NK-92 treated with Interleukin-12 subunit alpha and Interleukin-12 subunit beta, amount 100 ng/mL, for 24 hours (cell line): Measurements from ENCODE around the gene HOXA13.

Source experiments
- DNase-seq: peaks from one replicate; lab custom pipeline; 2025; lab: John Stamatoyannopoulos, UW

Gene HOXA13

DNA sequence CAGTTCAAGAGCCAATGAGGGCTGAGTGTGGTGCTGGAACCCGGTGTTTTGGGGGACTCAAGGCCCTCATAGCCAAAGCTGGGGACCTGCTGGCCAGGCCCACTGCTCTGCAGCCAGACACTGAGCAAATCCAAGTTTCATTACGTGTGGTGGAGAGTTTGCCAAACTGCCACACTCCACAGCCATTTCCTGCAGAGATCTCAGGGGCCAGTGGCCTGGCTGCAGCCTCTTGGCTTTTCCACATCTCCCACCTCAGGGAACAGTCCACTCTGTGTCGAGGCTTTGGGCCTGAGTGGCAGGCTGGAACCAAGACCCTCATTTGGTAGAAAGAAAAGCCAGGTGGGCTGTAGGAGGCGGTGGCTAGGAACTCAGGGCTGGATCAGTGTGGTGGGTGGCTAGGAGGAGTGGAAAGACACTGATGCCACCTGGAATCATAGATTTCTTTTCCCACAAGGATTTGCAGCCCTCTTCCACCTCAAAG lies 18.1 kb downstream of the HOXA13 start:
- no peak for DNase-seq

DNA sequence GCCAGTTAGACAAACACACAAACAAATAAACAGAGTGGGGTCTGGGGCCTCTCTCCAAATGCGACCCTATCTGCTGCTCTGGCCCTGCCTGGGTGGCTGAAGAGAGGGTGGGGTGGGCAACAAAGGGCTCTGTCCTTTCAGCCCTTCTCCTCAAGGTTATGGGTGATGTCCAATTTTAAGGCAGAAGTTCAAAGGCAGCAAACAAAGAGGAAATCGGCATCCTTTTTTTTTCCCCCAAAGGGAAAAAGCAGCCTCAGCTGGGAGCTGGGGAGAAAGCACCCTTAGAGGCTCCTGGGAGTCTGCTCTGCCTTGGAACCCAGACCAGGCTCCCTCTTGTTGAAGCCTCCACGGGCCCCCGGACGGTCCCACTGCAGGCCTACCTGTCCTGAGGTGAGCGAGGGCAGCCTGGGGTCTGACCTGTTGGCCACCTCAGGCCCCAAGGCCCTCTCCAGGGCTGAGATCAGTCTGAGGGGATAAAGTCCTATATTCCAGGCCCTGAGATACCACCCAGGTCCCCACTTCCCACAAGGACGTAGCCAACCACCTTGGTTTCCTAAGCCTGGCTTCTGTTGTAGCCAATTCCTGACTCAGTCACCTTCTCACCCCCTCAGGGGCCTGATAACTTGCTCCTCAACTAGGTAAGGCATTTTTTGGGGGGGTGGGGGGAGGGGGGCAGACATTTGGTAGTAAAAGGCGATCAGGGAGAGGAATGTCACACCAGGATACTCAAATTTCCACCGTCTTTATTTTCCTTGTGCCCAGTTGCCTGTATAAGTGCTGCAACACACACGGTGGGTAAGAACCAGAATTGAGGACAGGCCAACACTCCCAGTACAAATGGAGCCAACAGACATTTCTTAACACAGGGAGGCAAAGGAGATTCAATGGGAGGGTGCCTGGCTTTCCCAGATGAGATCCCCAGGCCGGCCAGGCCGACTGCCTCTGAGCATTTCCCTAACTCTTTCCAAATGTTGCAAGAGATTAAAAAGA lies 19.2 kb downstream of the HOXA13 start:
- DNase-seq, result no peak

DNA sequence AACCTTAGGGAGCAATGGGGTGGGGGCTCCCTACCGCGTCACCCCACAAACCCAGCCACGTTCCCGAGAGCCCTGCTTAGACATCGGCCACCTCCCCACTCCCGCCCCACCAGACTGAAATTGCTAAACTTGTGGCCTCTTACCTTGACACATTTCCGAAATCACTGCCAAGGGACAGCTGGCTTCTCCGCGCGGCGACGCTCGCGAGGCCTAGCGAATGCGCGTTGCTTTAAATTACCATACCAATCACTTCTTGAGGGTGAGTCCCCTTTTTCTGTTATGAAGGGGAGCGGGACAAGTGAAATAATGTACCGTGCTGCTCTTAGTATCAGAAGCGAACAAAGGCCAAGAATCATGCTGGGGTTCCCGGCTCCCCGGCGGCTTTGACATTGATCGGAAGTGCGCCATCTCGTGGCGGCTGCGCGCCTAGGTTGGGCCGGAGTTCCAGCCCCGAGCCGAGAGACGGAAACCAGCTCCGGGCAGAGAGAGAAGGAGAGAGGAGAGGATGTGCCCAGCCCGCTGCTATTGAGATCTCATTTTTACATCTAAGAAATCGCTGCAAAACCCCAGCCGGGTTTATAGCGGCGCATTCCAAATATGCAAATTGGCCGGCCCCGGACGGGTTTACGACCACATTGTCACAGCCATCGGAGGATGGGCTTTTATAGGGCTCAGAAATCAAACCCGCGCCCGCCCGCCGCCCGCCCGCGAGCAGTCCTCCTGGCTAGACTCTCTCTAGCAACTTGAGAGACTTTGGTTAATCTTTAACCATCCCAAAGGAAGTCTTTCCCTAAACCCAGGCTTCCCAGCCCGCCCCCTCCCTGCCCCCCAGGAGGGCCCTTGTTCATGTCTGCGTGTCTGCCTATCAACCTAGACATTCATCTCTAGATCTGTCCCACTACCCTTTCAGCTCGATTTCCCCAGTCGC lies 20.1 kb downstream of the HOXA13 start:
- peak; percentile 33 for DNase-seq

DNA sequence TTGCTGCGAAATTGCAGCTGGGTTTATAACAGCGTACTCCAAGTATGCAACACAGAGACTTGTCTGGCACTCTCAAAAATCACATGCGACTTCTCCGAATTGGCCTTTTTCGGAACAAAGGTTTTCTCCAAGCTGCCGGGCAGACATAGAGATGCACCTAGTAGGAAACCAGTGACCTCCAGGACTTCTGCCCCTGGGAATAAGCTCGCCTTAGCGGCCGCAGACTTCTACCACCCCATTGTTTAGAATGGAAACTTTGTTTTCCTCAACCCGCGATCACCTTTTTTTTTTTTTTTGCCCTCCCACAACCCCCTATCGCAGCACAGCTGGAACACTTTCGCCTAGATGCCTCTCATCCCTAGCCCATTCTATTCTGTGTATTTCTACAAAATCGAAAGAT lies 20.9 kb downstream of the HOXA13 start:
- no peak for DNase-seq

DNA sequence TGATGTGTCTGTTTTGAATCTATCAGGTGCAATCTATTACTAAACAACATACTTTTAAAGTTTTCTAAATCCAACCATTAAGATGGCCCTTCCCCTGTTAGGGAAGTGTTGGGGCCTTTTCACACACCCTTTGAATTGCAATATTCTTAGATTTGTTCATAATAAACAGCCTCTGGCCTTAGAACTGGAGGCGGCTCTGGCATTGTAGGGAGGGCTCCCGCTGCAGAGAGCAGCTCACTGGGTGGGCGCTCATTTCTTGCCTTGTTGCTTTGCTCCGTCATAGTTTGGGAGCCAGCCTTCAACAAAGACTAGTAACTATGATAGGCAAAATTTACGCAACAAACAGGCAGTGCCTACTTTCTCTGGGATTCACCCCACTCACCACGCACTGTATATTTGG lies 21.5 kb downstream of the HOXA13 start:
- no peak for DNase-seq

DNA sequence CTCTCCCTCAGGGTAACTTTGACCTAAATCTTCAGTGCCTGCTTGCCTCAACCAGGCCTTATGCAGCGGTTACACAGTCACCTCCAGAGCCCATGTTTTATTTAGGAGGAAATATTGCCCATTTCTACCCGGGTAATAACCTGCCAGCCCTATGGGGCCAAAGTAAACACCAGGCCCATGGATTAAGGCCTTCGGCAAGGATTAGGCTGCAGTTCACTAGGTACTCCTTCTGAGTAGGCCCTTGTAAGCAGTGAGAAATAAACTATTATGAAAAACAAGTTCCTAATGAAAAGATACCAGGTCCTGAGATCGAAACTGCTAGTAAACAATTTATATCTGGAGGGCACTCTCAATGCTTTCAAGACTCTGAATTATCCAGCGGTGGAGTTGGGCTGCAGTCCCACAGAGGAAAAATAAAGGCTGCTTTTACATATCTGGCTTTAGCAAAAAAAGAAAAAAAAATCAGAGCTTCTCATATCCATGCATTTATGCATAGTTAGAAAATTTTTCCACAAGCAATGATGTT lies 22.0 kb downstream of the HOXA13 start:
- no peak for DNase-seq

DNA sequence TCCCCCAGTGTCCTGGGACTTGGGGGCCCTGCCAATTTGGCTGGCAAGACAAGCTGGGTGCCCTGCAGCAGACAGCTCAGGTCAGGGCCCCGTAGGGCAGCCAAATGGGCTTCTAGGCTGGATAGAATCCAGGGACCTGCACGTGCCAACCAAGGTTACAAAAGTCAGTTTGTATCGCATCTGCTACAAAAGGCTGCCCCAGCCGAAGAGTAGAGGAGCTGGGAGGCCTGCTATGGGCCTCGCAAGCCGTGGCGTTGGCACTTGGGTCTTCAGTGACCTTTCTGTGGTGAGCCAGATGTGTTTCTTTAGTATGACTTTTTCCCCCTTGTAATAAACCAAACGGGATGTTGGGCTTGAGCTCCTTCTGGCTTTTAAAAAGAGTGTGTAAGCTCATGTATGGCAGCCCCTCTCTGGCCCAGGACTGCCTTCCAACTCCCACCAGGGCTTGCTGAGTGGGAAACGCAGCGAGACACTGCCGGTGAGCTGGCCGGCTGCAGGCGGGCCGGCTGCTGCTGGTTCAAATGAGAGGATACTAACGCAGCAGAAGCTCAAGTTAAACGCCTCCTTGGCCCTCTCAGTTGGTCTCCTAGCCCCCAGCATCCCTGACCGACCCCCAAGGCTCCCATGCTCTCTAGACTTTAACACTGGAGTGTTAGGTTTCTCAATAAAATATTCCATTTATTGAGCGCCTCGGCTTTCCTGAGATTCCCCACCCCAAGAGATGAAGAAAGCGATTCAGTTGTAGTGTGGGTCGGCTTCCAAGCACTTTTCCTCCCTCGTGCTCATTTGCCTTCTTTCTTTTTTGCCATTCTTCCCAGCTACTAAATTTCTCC lies 22.7 kb downstream of the HOXA13 start:
- DNase-seq, result no peak

DNA sequence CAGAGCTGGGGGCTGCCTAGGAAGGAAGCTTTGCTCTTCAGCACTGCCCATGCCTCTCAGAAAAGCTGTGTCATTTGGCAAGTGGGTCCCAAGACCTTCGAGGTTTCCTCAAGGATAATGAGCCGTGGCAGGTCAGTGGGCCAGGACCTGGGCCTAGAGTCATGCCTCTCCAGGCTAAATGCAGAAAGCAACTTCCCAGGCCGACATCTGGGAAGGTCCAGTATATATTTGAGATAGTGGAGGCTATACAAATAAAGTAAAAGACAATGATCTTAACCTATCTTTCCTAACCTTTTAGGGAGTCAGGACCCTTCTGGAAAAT lies 23.4 kb downstream of the HOXA13 start:
- DNase-seq, result no peak

DNA sequence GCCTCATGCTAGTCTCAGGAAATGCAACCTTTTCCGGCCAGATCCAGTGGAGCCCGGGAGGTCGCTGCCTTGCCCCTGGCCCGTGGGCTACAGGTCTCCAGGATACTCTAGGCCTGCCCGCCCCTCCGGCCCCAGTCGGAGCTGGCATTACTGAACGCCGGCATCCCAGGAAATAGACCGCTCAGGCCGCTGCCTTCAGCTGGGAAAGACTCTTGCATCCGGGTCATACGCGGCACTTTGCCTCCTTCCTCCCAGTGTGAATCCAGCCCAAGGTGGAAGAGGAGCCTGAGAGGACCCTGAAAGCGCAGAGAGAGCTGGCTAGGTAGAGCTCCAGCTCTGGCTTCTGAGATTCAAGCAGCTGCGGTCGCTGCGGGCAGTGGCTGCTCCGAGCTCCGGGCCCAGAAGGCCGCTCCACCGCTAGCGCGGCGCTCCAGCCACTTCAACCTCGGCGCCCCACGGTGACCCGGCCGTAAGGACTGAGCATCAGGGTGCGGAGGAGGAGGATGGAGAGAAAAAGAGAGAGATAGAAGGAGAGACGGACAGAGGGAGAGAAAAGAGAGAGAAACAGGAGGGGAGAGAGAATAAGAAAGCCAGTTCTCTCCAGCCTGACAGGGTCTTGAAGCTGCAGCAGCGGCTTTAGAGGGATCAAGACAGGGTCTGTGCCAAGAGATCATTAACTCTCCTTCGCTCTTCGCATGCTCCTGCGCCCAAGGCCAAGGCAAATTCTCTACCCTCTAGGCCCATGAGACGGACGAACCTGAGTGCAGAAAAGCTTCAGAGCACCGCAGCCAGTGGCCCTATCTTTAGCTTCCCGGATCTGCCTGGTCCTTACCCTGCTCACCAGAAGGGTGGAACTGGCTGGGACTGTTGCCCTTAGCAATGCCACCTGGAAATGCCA lies 24.0 kb downstream of the HOXA13 start:
- no peak for DNase-seq

DNA sequence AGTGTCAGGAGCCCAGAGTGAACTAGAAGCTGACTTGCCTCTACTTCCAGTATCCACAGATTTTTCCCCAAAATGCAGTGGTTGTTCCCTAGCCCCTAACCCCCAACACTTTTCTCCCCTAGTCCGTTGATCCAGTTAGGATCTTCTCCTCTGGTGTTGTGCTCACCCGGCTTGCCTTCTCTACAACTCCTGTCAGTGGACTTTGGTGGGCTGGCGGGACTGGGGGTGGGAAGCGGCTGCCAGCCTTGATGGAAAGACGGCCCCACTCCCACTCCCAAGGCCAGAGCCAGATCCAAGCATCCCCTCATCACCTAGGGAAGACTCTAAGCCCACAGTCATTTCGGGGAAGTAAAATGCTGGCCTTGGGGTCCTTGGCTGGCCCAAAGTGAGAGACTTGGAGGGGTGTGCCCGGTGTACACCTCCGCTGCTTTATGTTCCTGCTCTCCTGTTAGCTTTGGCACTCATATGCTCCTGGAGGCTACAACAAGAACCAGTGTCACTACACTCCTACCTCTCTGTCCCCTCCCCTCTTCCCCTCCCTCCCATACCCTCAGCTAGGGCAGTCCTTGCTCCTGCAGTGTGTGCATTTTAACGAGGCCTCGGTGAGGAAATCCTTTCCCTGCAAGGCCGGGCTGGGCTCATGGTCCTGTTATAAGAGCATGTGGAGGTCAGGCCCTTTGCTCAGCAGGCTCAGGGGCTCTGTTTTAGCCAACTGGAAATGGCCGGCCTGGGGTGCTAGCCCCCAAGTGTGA lies 24.8 kb downstream of the HOXA13 start:
- no peak for DNase-seq

DNA sequence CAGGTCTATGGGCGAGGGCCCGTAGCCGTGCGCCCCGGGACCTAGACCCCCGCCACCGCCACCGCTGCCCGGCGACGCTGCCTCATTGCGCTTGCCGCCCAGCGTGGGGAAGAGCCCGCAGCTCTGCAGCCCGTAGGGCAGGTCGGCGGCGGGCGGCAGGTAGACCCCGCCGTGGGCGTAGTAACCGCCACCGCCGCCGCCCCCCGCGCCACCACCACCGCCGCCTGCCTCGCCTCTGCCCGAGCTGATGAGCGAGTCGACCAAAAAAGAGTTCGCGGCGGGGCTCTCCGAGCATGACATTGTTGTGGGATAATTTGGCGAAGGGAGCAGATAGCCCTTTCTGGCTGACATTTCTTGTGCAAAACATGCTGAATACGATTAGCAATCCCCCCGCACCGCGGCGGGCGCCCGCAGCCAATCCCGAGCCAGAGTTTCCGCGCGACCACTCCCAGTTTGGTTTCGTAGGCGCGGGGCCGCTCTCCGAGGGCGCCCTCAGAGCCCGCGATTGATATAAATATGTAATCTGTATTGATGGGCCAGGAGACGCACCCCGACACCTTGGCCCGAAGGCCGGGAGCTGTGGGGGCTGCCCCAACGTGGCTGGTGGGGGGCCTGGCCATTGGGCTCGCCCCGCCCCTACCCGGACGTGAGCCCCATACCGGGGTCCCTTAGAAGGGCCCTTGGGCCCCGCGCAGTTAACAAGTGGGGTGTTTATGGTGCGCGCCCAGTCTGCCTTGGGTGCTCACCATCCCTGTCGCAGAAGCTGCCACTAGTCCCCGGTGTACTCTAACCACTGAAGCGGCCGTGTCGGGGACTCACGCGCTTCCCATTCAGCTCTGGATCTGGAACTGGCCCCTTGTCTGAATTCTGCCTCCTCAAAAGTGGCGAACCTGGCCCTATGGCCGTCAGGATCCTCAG lies 25.7 kb downstream of the HOXA13 start, which contains the start of gene HOXA10:
Gene HOXA10, minus strand, starts transcription at position 365 of the 918 bp plus-strand sequence. Its CDS starts 14 bp downstream, at position 351.
- DNase-seq, result no peak

DNA sequence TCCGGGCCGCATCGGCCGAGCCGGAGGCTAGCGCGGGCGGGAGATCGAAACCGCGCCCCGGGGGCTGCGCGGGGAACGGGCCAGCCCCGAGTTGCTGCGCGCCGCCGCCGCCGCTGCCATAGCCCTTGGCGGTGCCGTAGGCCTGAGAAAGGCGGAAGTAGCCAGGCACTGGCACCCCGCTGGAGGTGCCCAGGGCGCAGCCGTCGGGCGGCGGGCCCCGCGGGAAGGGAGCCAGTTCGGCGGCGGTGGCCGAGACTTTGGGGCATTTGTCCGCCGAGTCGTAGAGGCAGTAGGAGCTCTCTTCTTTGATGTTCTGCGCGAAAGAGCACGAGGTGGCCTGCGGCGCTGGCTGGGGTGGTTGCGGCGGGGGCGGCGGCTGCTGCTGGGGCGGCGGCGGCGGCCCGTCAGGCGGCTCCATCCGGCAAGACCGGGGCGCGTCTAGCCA lies 26.4 kb downstream of the HOXA13 start:
- DNase-seq, result peak; percentile 51

DNA sequence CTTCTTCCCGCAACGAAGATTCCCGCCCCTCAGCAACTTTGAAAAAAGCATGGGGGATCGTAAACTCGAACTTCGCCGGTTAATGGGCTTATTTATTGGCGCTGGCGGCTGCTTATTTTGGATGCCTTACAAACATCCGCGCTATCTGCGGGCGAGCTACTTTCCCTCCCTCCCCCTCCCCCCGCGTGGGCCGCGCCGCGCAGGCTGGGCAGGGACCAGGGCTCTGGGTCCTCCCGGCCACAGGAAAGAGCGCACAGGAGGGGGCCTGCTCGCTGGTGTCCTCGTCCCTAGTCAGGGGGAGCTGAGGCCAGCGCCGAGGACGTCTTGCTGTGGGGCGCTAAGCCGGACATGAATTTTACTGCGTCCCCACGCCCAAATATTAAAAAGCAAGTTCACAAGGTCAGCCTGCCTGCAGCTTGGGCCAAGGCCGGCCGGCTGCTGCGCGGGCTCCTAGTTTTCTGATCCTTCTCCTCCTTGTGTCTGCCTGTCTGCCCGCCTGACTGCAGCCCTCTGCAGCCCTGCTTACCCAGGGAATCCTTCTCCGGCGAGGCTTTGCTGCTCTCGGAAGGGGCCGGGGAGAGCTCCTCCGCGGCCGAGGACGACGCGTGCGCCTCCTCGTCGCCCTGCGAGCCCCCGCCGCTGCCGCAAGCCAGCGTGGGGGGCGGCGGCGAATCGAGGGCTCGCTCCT lies 26.9 kb downstream of the HOXA13 start:
- DNase-seq, result peak; percentile 57

DNA sequence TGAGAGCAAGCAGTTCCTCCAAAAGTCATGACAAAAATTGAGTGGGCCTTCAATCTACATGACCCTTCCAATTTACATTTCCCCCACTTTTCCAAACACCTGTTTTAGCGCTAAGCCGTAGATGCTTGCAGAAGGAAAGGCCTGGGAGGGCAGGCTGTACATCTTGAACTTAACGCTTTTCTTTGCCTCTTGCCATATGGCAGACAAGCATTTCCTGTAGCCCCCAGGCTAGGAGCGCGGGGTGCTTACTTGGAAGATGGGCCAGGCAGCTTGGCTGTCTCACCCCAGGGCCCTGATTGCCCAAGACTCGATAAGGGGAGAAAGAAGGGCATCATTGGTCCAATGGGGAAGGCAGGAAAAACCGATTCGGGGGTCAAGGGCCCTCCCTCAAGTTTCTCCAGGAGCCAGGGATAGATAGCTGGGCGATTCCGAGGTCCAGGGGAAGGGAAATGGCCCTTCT lies 27.5 kb downstream of the HOXA13 start:
- DNase-seq, result no peak

DNA sequence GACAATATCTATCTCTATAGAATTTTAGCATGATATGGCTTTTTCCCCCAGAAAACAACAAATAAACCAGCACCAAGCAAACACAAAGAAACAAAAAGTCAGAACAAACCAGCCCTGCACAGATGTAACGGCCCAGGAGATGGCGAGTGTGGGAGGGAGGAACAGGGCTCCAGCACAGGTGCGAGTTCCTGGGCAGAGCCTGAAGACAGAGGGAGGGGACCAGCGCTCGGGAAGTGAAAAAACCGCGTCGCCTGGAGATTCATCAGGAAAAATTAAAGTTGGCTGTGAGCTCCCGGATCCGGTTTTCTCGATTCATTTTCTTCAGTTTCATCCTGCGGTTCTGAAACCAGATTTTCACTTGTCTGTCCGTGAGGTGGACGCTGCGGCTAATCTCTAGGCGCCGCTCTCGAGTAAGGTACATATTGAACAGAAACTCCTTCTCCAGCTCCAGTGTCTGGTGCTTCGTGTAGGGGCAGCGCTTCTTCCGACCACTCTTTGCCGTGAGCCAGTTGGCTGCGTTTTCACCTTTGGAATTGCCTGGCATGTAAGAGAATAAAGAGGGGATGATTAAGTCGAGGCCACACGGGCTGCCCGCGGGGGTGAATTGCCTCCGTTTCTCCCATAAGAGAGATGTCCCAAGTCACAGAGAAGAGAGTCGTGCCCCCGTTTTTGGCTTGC lies 28.1 kb downstream of the HOXA13 start:
- DNase-seq, result peak; percentile 53

DNA sequence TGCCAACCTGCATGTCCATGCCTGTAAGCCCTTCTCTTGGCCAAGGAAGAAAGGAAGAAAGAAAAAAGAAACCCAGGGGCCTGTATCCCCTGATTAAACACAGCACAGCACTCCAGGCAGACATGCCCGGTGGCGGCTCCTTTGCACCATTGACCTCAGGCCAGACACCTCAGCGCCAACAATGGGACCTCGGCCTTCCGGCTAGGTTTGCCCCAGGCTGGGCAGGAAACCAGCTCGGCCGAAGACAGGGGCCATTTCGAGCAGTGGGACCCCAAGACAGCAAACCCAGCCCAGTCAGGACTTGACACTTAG lies 28.6 kb downstream of the HOXA13 start:
- peak; percentile 53 for DNase-seq
